Heart left ventricle (tissue), 16 donors: ENCODE data around the gene CASQ1. TPM values are rescaled to one million over a fixed set of nuclear protein-coding genes. Genes with fewer than 3 reads are reported as not detected.

Experiments used
- ATAC-seq, 4 donors: fragments of 200-7000 bp; cut with Tn5 transposase; one replicate each; pipeline ENCODE4 v1.9.1; 2020 to 2022; ENCODE audit warnings: moderate library complexity in 4 of 4, mild to moderate bottlenecking in 3 of 4, moderate number of reproducible peaks in 1 of 4
- DNase-seq, 5 donors: peaks; one replicate each; pipeline ENCODE4 v3.0.0-alpha.2; 2020
- H3K27ac ChIP-seq, 12 donors: fragments of 200-600 bp; sonication (generic) in 4 of 12; one replicate each; pipeline versions ENCODE4 v1.5.0 to v1.8.0; 2016 to 2022; ENCODE audit warnings: mild to moderate bottlenecking in 2 of 12
- H3K27me3 ChIP-seq, 9 donors: fragments of 200-600 bp; sonication (generic) in 2 of 9; one replicate each; pipeline versions ENCODE4 v1.5.1 to v1.8.0; 2016 to 2022; ENCODE audit warnings: mild to moderate bottlenecking in 3 of 9
- H3K36me3 ChIP-seq, 9 donors: fragments of 200-600 bp; sonication (generic) in 2 of 9; one replicate each; pipeline versions ENCODE4 v1.5.0 to v1.8.0; 2018 to 2022; ENCODE audit warnings: mild to moderate bottlenecking in 2 of 9
- H3K4me1 ChIP-seq, 12 donors: fragments of 200-600 bp; sonication (generic) in 4 of 12; one replicate each; pipeline versions ENCODE4 v1.5.0 to v1.8.0; 2016 to 2022; ENCODE audit warnings: mild to moderate bottlenecking in 3 of 12
- H3K4me3 ChIP-seq, 12 donors: fragments of 200-600 bp; sonication (generic) in 4 of 12; one replicate each; pipeline versions ENCODE4 v1.5.0 to v1.8.0; 2017 to 2022; ENCODE audit warnings: mild to moderate bottlenecking in 9 of 12, moderate library complexity in 4 of 12
- H3K9me3 ChIP-seq, 12 donors: fragments of 200-600 bp; sonication (generic) in 4 of 12; one replicate each; pipeline versions ENCODE4 v1.5.0 to v1.8.0; 2016 to 2022; ENCODE audit warnings: mild to moderate bottlenecking in 1 of 12
- CTCF ChIP-seq, 12 donors: fragments of 200-600 bp; sonication (generic) in 4 of 12; IDR thresholded peaks; one replicate each; pipeline versions ENCODE4 v1.5.0 to v1.8.0; 2018 to 2022; ENCODE audit warnings: antibody characterized with exemption in 12 of 12, mild to moderate bottlenecking in 5 of 12
- POLR2A ChIP-seq, 2 donors: fragments of 450-650 bp; IDR thresholded peaks; one replicate each; pipeline ENCODE4 v1.6.1; 2017; ENCODE audit warnings: antibody characterized with exemption in 2 of 2, mild to moderate bottlenecking in 2 of 2, moderate library complexity in 2 of 2
- WGBS, 4 donors: extraction: QIAGEN DNeasy Blood & Tissue Kit in 2 of 4; methylation state at CpG; one replicate each; pipeline versions ENCODE4 v1.1.5 to v1.1.7; 2013 to 2018; 5-methylcytosine and 5-hydroxymethylcytosine counted together
- intact Hi-C, 10 donors: fragments of 100-400 bp; cut with DNase I; formaldehyde crosslinking; loops; one replicate each; pipeline versions ENCODE4 v1.11.1 to v1.14.2; 2022
- polyA plus RNA-seq, 2 donors: library from polyadenylated mRNA; stranded (reverse); fragments of 200-250 nt; gene quantifications; one replicate each; pipeline ENCODE4 v1.2.3, GENCODE V29; 2013
- total RNA-seq, 9 donors: library from RNA; depleted of rRNA in 2 of 9; stranded (reverse); fragments of >200 nt in 2 of 9; fragmentation: NEBNext Ultra II Directional in 3 of 9; extraction: Animal tissue kit (Norgen Biotek cat#: 25700) in 3 of 9; gene quantifications; one replicate each; pipeline versions ENCODE4 v1.1.0 to v1.2.4, GENCODE V29; 2016 to 2023
- donor health status: ischemic (EF 13 %, LVEDD 7.1; RV severe dilation, severe dysfunction).
- donor health status: healthy with polysubstance abuse.
- donor health status: DM: no; HTN: yes; CAD: no.
- donor health status: DM: no; HTN: no; CAD: no.
- donor health status: ischemic (EF 25% LVEDD 6.9; RV normal size, moderate dysfunction).
- donor health status: ischemic (EF 25% LVEDD 5.7; RV mildly dilated, moderate dysfunction).
- donor health status: healthy.
- donor health status: DM: yes; HTN: yes; CAD: no.
- donor health status: ischemic (EF 35%, LVEDD 5.7; RV mildly dilated, moderate dysfunction).
- donor health status: nonischemic (EF 11% LVEDD 7.7; RV severe dilation, severe dysfunction).
- donor health status: DM: yes; HTN: yes; CAD: no.
- donor health status: PGD.
- donor health status: ischemic (EF 29% LVEDD 5.4; RV normal size, mild dysfunction).
- donor health status: nonischemic (EF 23%, LVEDD 6.1; RV moderate dilation, normal function).

Gene CASQ1
- total and polyA plus RNA-seq, 11 donors = 23.6 to 129 (median 45.9) TPM

- WGBS, 4 donors = 78 to 91% (median 85%) methylated on average over 9 of the region's 9 CpGs
- Histone ChIP-seq H3K4me3 (no peak overlapping the region), H3K4me1 (peaks cover 0 to 42% (median 20%) of the 10 kb centered on the region in 12 donors), H3K27me3 (no peaks in the 10 kb centered on the region), H3K9me3 (no peaks in the 10 kb centered on the region), H3K36me3 (no peaks in the 10 kb centered on the region), H3K27ac (peak overlapping the region in 4 of 12 donors; percentile 59 to 86 (median 70))
- DNase-seq (no peak), ATAC-seq (peak in 1 of 4 donors; percentile 3)
- TF ChIP-seq POLR2A (IDR thresholded peaks at IDR 0.05) = no peak
- no peak for TF ChIP-seq CTCF (IDR thresholded peaks at IDR 0.05)
- intact Hi-C loops = loop anchor here (1.0 to 10.0 kb wide), 22 partner anchors 25 to 183 kb away; partner anchors contain the start of gene ATP1A2 (in 1 of the 10)
These were observed 3.7 kb downstream of the CASQ1 start for GRCh38 chr1:160193832-160194736.

- Histone ChIP-seq H3K27ac (no peak overlapping the region), H3K4me3 (no peak overlapping the region), H3K9me3 (no peaks in the 10 kb centered on the region), H3K4me1 (peaks cover 0 to 35% (median 14%) of the 10 kb centered on the region in 12 donors), H3K36me3 (no peaks in the 10 kb centered on the region), H3K27me3 (no peaks in the 10 kb centered on the region)
- DNase-seq = no peak
- 78 to 85% (median 83%) methylated on average over 2 of the region's 2 CpGs for WGBS, 4 donors
- no peak for ATAC-seq
- no peak for TF ChIP-seq POLR2A (IDR thresholded peaks at IDR 0.05)
- no peak for TF ChIP-seq CTCF (IDR thresholded peaks at IDR 0.05)
- intact Hi-C loops = loop anchor here in 7 of 10 donors (5.0 to 10.0 kb wide), 9 partner anchors 50 to 183 kb away; partner anchors contain the start of gene ATP1A2 (in 1 of the 7)
These were observed 4.3 kb downstream of the CASQ1 start for GRCh38 chr1:160194737-160195059.

- 89 to 96% (median 92%) methylated on average over 4 of the region's 4 CpGs for WGBS, 4 donors
- ATAC-seq = no peak
- no peaks in the 10 kb centered on the region for H3K9me3 ChIP-seq
- H3K27ac ChIP-seq = no peak overlapping the region
- no peaks in the 10 kb centered on the region for H3K27me3 ChIP-seq
- H3K36me3 ChIP-seq = no peaks in the 10 kb centered on the region
- no peak for TF ChIP-seq CTCF (IDR thresholded peaks at IDR 0.05)
- no peak for DNase-seq
- no peak overlapping the region for H3K4me3 ChIP-seq
- H3K4me1 ChIP-seq = peaks cover 0 to 21% (median 7%) of the 10 kb centered on the region in 12 donors
- intact Hi-C loops = loop anchor here in 4 of 10 donors (10.0 kb wide), 4 partner anchors 49 to 179 kb away; partner anchors contain the start of gene ATP1A2 (in 1 of the 4)
These were observed 5.8 kb downstream of the CASQ1 start for GRCh38 chr1:160196143-160196542.

- 75 to 85% (median 78%) methylated on average over 4 of the region's 4 CpGs for WGBS, 4 donors
- Histone ChIP-seq H3K36me3 (no peaks in the 10 kb centered on the region), H3K4me1 (peaks cover 0 to 15% (median 7%) of the 10 kb centered on the region in 12 donors), H3K27me3 (no peaks in the 10 kb centered on the region), H3K4me3 (no peak overlapping the region), H3K27ac (no peak overlapping the region), H3K9me3 (no peaks in the 10 kb centered on the region)
- ATAC-seq = no peak
- DNase-seq = peak in 1 of 5 donors; percentile 59
- intact Hi-C loops = loop anchor here in 4 of 10 donors (10.0 kb wide), 4 partner anchors 48 to 178 kb away; partner anchors contain the start of gene ATP1A2 (in 1 of the 4)
- TF ChIP-seq POLR2A (IDR thresholded peaks at IDR 0.05) (no peak), CTCF (IDR thresholded peaks at IDR 0.05) (no peak)
These were observed 6.9 kb downstream of the CASQ1 start for GRCh38 chr1:160197231-160197630.
